Gastroesophageal sphincter (tissue), 3 donors: Measurements from ENCODE around the gene NRSN2.
"Not testable (repeated sequence)": the region's sequence is repeated elsewhere in the genome, so short reads cannot be mapped to it uniquely, and the experiment has no call there.

Experiments
- CTCF ChIP-seq, 4 experiments: fragments of 200-600 bp in 2 of 4; fragments of 450-650 bp in 2 of 4; sonication (generic) in 1 of 4; IDR thresholded peaks; one replicate each; pipeline ENCODE4 v1.5.1; 2017 to 2019; ENCODE audit warnings: antibody characterized with exemption in 4 of 4, mild to moderate bottlenecking in 2 of 4, moderate library complexity in 2 of 4
- POLR2AphosphoS5 ChIP-seq: sonication (generic); formaldehyde crosslinking; IDR thresholded peaks from one replicate; pipeline ENCODE4 v1.6.1; 2017; ENCODE audit warnings: antibody characterized with exemption

DNA sequence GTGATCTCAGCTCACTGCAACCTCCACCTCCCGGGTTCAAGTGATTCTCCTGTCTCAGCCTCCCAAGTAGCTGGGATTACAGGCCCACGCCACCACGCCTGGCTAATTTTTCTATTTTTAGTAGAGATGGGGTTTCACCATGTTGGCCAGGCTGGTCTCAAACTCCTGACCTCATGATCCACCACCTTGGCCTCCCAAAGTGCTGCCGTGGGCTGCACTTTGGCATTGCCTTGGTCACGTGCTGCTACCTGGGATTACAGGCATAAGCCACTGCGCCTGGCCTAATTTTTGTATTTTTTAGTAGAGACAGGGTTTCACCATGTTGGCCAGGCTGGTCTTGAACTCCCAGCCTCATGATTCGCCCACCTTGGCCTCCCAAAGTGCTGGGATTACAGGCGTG, 39.7 kb downstream of the NRSN2 start:
- not testable (repeated sequence) for TF ChIP-seq CTCF (IDR thresholded peaks at IDR 0.05); POLR2AphosphoS5
